GM23338 (cell line): ENCODE data around the gene FAM110A. TPM values are rescaled to one million over a fixed set of nuclear protein-coding genes. Genes with fewer than 3 reads are reported as not detected.
A peak's percentile ranks its signal among the peaks of the same experiment; 100 is the strongest.

Experiments
- ATAC-seq: fragments of 200-7000 bp; cut with Tn5 transposase; 3 replicates; pipeline ENCODE4 v1.9.1; 2020
- DNase-seq: peaks from one replicate; pipeline ENCODE4 v3.0.0-alpha.2; 2015; ENCODE audit warnings: low spot score
- H2AFZ ChIP-seq: fragments of 200-600 bp; sonication (generic); 2 replicates; pipeline ENCODE4 v1.8.0; 2016; ENCODE audit warnings: antibody characterized with exemption, mild to moderate bottlenecking, moderate library complexity
- H3F3A ChIP-seq: fragments of 200-600 bp; sonication (generic); replicated peaks from 2 replicates; pipeline ENCODE4 v1.8.0; 2017; ENCODE audit warnings: antibody characterized with exemption, mixed run types, low read depth
- H3K27ac ChIP-seq: fragments of 200-600 bp; sonication (generic); 2 replicates; pipeline ENCODE4 v1.6.1; 2016; ENCODE audit warnings: low read depth
- H3K27me3 ChIP-seq: fragments of 200-600 bp; sonication (generic); 2 replicates; pipeline ENCODE4 v1.8.0; 2016; ENCODE audit warnings: mild to moderate bottlenecking, mixed run types, moderate library complexity; ENCODE audit not compliant: insufficient read depth
- H3K36me3 ChIP-seq: fragments of 200-600 bp; sonication (generic); 2 replicates; pipeline ENCODE4 v1.8.0; 2016; ENCODE audit warnings: mild to moderate bottlenecking; ENCODE audit not compliant: insufficient read depth
- H3K4me1 ChIP-seq: fragments of 200-600 bp; sonication (generic); 2 replicates; pipeline ENCODE4 v1.8.0; 2016; ENCODE audit warnings: mild to moderate bottlenecking, moderate library complexity; ENCODE audit not compliant: insufficient read depth
- H3K4me2 ChIP-seq: fragments of 200-600 bp; sonication (generic); 2 replicates; pipeline ENCODE4 v1.7.1; 2017; ENCODE audit warnings: mixed run types
- H3K4me3 ChIP-seq: fragments of 200-600 bp; sonication (generic); 2 replicates; pipeline ENCODE4 v1.6.1; 2016; ENCODE audit warnings: mixed run types
- H3K79me2 ChIP-seq: fragments of 200-600 bp; sonication (generic); replicated peaks from 2 replicates; pipeline ENCODE4 v1.8.0; 2017; ENCODE audit warnings: mild to moderate bottlenecking; ENCODE audit not compliant: insufficient read depth
- H3K9me2 ChIP-seq: fragments of 200-600 bp; sonication (generic); 2 replicates; pipeline ENCODE4 v1.8.0; 2017; ENCODE audit not compliant: insufficient read depth
- H4K20me1 ChIP-seq: fragments of 200-600 bp; sonication (generic); replicated peaks from 2 replicates; pipeline ENCODE4 v1.8.0; 2017; ENCODE audit warnings: mild to moderate bottlenecking; ENCODE audit not compliant: insufficient read depth
- H3K27ac Mint-ChIP-seq: 2 replicates; pipeline ENCODE4 v1.8.0; 2020; ENCODE audit warnings: inconsistent platforms, mild to moderate bottlenecking, moderate library complexity, mixed read lengths
- H3K27me3 Mint-ChIP-seq: 3 replicates; pipeline ENCODE4 v1.8.0; 2022; ENCODE audit warnings: low read depth, mild to moderate bottlenecking, moderate library complexity, mixed read lengths, inconsistent platforms; ENCODE audit not compliant: insufficient read depth, poor library complexity
- H3K36me3 Mint-ChIP-seq: 3 replicates; pipeline ENCODE4 v1.8.0; 2021; ENCODE audit warnings: low read depth, mild to moderate bottlenecking, inconsistent platforms, moderate library complexity, mixed read lengths
- H3K4me1 Mint-ChIP-seq: 3 replicates; pipeline ENCODE4 v1.8.0; 2020; ENCODE audit warnings: mild to moderate bottlenecking, inconsistent platforms, mixed read lengths
- H3K4me3 Mint-ChIP-seq: 3 replicates; pipeline ENCODE4 v1.8.0; 2021; ENCODE audit warnings: moderate library complexity, mild to moderate bottlenecking, inconsistent platforms, mixed read lengths
- H3K9me3 Mint-ChIP-seq: 3 replicates; pipeline ENCODE4 v1.8.0; 2020; ENCODE audit warnings: moderate library complexity, mild to moderate bottlenecking, inconsistent platforms, mixed read lengths
- EZH2phosphoT487 ChIP-seq: fragments of 200-600 bp; sonication (generic); IDR thresholded peaks from one replicate; pipeline ENCODE4 v1.8.1; 2018; ENCODE audit warnings: antibody characterized with exemption; ENCODE audit not compliant: unreplicated experiment
- JUNB ChIP-seq: IDR thresholded peaks from one replicate; pipeline ENCODE4 v1.6.1; 2016; ENCODE audit warnings: antibody characterized with exemption; ENCODE audit not compliant: unreplicated experiment
- NANOG ChIP-seq: IDR thresholded peaks from 2 replicates; pipeline ENCODE4 v1.6.1; 2016; ENCODE audit warnings: antibody characterized with exemption, borderline replicate concordance
- POLR2AphosphoS5 ChIP-seq: IDR thresholded peaks from 2 replicates; pipeline ENCODE4 v1.6.1; 2016; ENCODE audit warnings: antibody characterized with exemption, low read depth
- STAT1 ChIP-seq: IDR thresholded peaks from one replicate; pipeline ENCODE4 v1.6.1; 2016; ENCODE audit warnings: antibody characterized with exemption; ENCODE audit not compliant: unreplicated experiment
- ZNF114 ChIP-seq: fragments of 250-450 bp; sonication (Bioruptor Pico); IDR thresholded peaks from 2 replicates; pipeline ENCODE4 v1.5.0; 2020; ENCODE audit warnings: mild to moderate bottlenecking, moderate library complexity
- ZNF331 ChIP-seq: fragments of 250-450 bp; sonication (Bioruptor Pico); IDR thresholded peaks from 2 replicates; pipeline ENCODE4 v1.5.0; 2020; ENCODE audit warnings: low read depth, mild to moderate bottlenecking, moderate library complexity
- polyA plus RNA-seq: library from polyadenylated mRNA; unstranded; fragments of >200 nt; fragmentation: Nextera tagmentation; extraction: Ambion mirVana; gene quantifications from 2 replicates; pipeline ENCODE4 v1.2.1, GENCODE V29; 2016
- total RNA-seq: library from RNA; depleted of rRNA; stranded (reverse); fragments of >200 nt; shearing (Covaris generic); gene quantifications from 2 replicates; pipeline ENCODE4 v1.2.3, GENCODE V29; 2014
- TF ChIP-seq, protein P1 (sequence below), 2 experiments: fragments of 200-600 bp in 1 of 2; sonication (generic) in 1 of 2; conservative IDR thresholded peaks; 2 replicates each; pipeline versions ENCODE4 v1.5.1 to v1.6.1; 2016 to 2017; ENCODE audit warnings: antibody characterized with exemption in 2 of 2, low read depth in 2 of 2, mild to moderate bottlenecking in 2 of 2, moderate library complexity in 1 of 2
- TF ChIP-seq, protein P2 (sequence below): IDR thresholded peaks from 2 replicates; pipeline ENCODE4 v1.6.1; 2016; ENCODE audit warnings: antibody characterized with exemption
- TF ChIP-seq, protein P3 (sequence below): IDR thresholded peaks from one replicate; pipeline ENCODE4 v1.6.1; 2018; ENCODE audit warnings: antibody characterized with exemption; ENCODE audit not compliant: unreplicated experiment

FAM110A gene
- total and polyA plus RNA-seq, 2 experiments from 2014 or later: 10.7 to 13.7 TPM

DNA sequence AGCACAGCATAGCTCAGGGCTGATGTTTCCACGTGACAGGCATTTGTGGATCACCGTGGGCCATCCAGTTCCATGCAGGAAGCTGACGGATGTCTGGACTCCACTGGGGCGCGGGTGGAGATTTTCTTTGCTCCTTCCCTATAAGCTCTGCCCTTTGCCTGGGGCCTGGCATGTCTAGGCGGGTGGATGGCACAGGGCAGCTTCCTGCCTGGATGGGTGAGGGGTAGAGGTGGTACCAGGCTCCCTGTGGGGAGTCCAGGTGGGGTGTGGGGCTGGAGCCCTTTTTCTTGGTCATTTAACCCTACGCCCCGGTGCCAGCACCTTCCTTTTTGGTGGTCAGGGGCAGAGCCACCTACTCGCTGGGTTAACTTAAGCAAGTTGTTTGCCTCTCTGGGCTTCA lies 10.4 kb downstream of the FAM110A start (continued):
- TF ChIP-seq EZH2phosphoT487 (no peak), JUNB (no peak), ZNF331 (CRISPR knock-in tag) (no peak), NANOG (no peak)

DNA sequence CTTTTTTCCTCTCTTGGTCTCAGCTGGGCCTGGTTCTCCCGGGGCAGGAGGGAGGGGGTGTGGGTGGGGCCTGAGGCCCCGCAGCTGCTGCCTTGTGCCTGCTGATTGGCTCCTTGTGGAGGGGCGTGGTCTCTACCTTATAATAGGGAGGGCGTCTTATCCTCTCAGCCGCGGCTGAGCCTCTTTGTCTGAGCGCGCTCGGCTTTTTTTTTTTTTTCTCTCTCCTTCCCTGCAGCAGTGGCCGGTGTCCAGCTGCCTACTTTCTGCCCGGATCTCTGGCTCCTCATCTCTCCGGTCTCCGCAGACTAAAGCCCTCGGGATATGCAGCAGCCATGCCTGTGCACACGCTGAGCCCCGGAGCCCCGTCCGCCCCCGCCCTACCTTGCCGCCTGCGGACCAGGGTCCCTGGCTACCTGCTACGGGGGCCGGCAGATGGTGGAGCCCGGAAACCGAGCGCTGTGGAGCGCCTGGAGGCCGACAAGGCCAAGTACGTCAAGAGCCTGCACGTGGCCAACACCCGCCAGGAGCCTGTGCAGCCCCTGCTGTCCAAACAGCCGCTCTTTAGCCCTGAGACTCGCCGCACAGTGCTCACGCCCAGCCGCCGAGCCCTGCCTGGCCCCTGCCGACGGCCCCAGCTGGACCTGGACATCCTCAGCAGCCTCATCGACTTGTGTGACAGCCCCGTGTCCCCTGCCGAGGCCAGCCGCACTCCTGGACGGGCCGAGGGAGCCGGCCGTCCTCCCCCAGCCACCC lies 11.1 kb downstream of the FAM110A start:
- H3K4me2 ChIP-seq: peak overlapping the region; percentile 85
- Mint-ChIP-seq H3K27ac (no peak overlapping the region), H3K9me3 (no peaks in the 10 kb centered on the region), H3K4me3 (peak overlapping the region; percentile 74), H3K36me3 (no peaks in the 10 kb centered on the region), H3K27me3 (peaks cover 39% of the 10 kb centered on the region), H3K4me1 (peaks cover 41% of the 10 kb centered on the region)
- peaks cover 55% of the 10 kb centered on the region for H3K27me3 ChIP-seq
- H4K20me1 ChIP-seq: peaks cover 10% of the 10 kb centered on the region; the same call in 1 of the 2 replicates
- peak; percentile 98 for DNase-seq
- peak overlapping the region; percentile 92 for H2AFZ ChIP-seq
- H3K27ac ChIP-seq: no peak overlapping the region
- TF ChIP-seq, protein P1, sequence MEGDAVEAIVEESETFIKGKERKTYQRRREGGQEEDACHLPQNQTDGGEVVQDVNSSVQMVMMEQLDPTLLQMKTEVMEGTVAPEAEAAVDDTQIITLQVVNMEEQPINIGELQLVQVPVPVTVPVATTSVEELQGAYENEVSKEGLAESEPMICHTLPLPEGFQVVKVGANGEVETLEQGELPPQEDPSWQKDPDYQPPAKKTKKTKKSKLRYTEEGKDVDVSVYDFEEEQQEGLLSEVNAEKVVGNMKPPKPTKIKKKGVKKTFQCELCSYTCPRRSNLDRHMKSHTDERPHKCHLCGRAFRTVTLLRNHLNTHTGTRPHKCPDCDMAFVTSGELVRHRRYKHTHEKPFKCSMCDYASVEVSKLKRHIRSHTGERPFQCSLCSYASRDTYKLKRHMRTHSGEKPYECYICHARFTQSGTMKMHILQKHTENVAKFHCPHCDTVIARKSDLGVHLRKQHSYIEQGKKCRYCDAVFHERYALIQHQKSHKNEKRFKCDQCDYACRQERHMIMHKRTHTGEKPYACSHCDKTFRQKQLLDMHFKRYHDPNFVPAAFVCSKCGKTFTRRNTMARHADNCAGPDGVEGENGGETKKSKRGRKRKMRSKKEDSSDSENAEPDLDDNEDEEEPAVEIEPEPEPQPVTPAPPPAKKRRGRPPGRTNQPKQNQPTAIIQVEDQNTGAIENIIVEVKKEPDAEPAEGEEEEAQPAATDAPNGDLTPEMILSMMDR (conservative IDR thresholded peaks at IDR 0.05; ENCODE audit: low read depth in 2 of 2): no peak
- TF ChIP-seq ZNF114: no peak
- TF ChIP-seq, protein P2, sequence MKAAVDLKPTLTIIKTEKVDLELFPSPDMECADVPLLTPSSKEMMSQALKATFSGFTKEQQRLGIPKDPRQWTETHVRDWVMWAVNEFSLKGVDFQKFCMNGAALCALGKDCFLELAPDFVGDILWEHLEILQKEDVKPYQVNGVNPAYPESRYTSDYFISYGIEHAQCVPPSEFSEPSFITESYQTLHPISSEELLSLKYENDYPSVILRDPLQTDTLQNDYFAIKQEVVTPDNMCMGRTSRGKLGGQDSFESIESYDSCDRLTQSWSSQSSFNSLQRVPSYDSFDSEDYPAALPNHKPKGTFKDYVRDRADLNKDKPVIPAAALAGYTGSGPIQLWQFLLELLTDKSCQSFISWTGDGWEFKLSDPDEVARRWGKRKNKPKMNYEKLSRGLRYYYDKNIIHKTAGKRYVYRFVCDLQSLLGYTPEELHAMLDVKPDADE: no peak
- TF ChIP-seq, protein P3, sequence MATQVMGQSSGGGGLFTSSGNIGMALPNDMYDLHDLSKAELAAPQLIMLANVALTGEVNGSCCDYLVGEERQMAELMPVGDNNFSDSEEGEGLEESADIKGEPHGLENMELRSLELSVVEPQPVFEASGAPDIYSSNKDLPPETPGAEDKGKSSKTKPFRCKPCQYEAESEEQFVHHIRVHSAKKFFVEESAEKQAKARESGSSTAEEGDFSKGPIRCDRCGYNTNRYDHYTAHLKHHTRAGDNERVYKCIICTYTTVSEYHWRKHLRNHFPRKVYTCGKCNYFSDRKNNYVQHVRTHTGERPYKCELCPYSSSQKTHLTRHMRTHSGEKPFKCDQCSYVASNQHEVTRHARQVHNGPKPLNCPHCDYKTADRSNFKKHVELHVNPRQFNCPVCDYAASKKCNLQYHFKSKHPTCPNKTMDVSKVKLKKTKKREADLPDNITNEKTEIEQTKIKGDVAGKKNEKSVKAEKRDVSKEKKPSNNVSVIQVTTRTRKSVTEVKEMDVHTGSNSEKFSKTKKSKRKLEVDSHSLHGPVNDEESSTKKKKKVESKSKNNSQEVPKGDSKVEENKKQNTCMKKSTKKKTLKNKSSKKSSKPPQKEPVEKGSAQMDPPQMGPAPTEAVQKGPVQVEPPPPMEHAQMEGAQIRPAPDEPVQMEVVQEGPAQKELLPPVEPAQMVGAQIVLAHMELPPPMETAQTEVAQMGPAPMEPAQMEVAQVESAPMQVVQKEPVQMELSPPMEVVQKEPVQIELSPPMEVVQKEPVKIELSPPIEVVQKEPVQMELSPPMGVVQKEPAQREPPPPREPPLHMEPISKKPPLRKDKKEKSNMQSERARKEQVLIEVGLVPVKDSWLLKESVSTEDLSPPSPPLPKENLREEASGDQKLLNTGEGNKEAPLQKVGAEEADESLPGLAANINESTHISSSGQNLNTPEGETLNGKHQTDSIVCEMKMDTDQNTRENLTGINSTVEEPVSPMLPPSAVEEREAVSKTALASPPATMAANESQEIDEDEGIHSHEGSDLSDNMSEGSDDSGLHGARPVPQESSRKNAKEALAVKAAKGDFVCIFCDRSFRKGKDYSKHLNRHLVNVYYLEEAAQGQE: no peak
- TF ChIP-seq NANOG: no peak
- TF ChIP-seq POLR2AphosphoS5: peak; percentile 66
- TF ChIP-seq STAT1: no peak
- H3K36me3 ChIP-seq: no peaks in the 10 kb centered on the region
- no peaks in the 10 kb centered on the region for H3K79me2 ChIP-seq
- H3K9me2 ChIP-seq: no peaks in the 10 kb centered on the region
- ATAC-seq: peak; percentile 73
- H3F3A ChIP-seq: 0 out of 2 replicates have a peak, but pooled peaks cover 8% of the 10 kb centered on the region
- H3K4me1 ChIP-seq: peaks cover 30% of the 10 kb centered on the region; the same call in 1 of the 2 replicates
- peak overlapping the region; percentile 76 for H3K4me3 ChIP-seq
